Small intestine (tissue), 7 donors: ENCODE data around the gene ZNF32. TPM values are rescaled to one million over a fixed set of nuclear protein-coding genes. Genes with fewer than 3 reads are reported as not detected.

ENCODE experiments used
- DNase-seq, 2 donors: peaks; one replicate each; pipeline versions ENCODE4 v3.0.0 to v3.0.0-alpha.2; 2013
- FAIRE-seq: peaks from 2 replicates; lab custom pipeline; 2012; peaks lifted over from hg19 to GRCh38; lab: Jason Lieb, UNC
- H3K27ac ChIP-seq, 3 donors: one replicate each; pipeline ENCODE4 v1.5.1; 2013; ENCODE audit warnings: low read length in 2 of 3, mild to moderate bottlenecking in 2 of 3, control low read depth in 1 of 3, inconsistent platforms in 1 of 3, low read depth in 1 of 3, moderate library complexity in 1 of 3
- H3K27me3 ChIP-seq, 3 donors: one replicate each; pipeline ENCODE4 v1.6.1; 2013; ENCODE audit warnings: low read length in 3 of 3, inconsistent platforms in 1 of 3; ENCODE audit not compliant: control insufficient read depth in 3 of 3, insufficient read depth in 3 of 3
- H3K36me3 ChIP-seq, 3 donors: one replicate each; pipeline ENCODE4 v1.6.1; 2013; ENCODE audit warnings: low read length in 3 of 3, inconsistent platforms in 1 of 3, low read depth in 1 of 3, mild to moderate bottlenecking in 1 of 3, moderate library complexity in 1 of 3; ENCODE audit not compliant: control insufficient read depth in 3 of 3, insufficient read depth in 2 of 3
- H3K4me1 ChIP-seq, 3 donors: one replicate each; pipeline ENCODE4 v1.6.1; 2013; ENCODE audit warnings: low read length in 2 of 3, inconsistent platforms in 1 of 3, low read depth in 1 of 3, mild to moderate bottlenecking in 1 of 3, moderate library complexity in 1 of 3; ENCODE audit not compliant: control insufficient read depth in 3 of 3, insufficient read depth in 2 of 3
- H3K4me3 ChIP-seq, 3 donors: one replicate each; pipeline ENCODE4 v1.5.1; 2013; ENCODE audit warnings: low read length in 3 of 3, control low read depth in 1 of 3, inconsistent platforms in 1 of 3, low read depth in 1 of 3, mild to moderate bottlenecking in 1 of 3, moderate library complexity in 1 of 3
- H3K9me3 ChIP-seq, 2 donors: one replicate each; pipeline ENCODE4 v1.6.1; 2013; ENCODE audit warnings: low read depth in 1 of 2, low read length in 1 of 2; ENCODE audit not compliant: control insufficient read depth in 2 of 2, insufficient read depth in 1 of 2
- WGBS, 3 donors: extraction: QIAGEN DNeasy Blood & Tissue Kit; methylation state at CpG; one replicate each; pipeline ENCODE4 v1.1.7; 2013; 5-methylcytosine and 5-hydroxymethylcytosine counted together
- polyA plus RNA-seq, 4 donors: library from polyadenylated mRNA; stranded (reverse) in 3 of 4; unstranded in 1 of 4; fragments of 200-250 nt in 3 of 4; fragments of 120-200 nt in 1 of 4; gene quantifications; one replicate each; pipeline versions ENCODE4 v1.2.1 to v1.2.3, GENCODE V29; 2013
- donor health status: healthy with polysubstance abuse.
- donor health status: control.
- donor health status: control.
- donor health status: Bipolar disorder and iron deficiency.
- donor health status: healthy.

Gene ZNF32
- polyA plus RNA-seq, 4 donors, result 23.5 to 31.1 (median 29.0) TPM

- no peak for DNase-seq
- peaks cover 0 to 7% (median 2%) of the 10 kb centered on the region in 3 donors for H3K4me1 ChIP-seq
- FAIRE-seq, result no peak
- no peak overlapping the region for H3K27ac ChIP-seq
- H3K9me3 ChIP-seq, result no peaks in the 10 kb centered on the region
- H3K36me3 ChIP-seq, result no peaks in the 10 kb centered on the region
- H3K4me3 ChIP-seq, result no peak overlapping the region
- H3K27me3 ChIP-seq, result peaks cover 0 to 21% (median 0%) of the 10 kb centered on the region in 3 donors
- 61 to 78% (median 66%) methylated on average over 10 of the region's 10 CpGs for WGBS, 3 donors
These were observed 43.6 kb upstream of the ZNF32 start for GRCh38 chr10:43692051-43692825.

DNA sequence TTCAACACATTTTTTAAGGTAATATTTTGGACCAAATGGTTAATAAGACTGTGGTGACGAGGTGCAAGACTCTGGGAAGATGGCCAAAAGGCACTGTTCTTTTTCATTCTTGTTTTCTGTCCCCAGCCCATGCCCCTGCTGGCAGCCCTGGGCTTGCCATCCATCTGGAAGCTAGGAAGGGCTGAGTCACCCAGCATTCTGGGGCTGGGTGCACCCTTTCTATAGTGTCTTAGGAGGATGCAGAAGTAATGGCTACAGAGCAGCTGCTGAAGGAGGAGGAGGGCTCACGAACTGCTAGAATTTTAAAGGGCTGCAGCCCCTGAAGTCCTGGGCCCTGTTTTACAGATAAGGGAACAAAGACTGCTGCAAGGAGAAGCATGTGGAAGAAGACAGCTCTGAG lies 42.8 kb upstream of the ZNF32 start:
- WGBS, 3 donors, result 63 to 68% (median 67%) methylated on average over 2 of the region's 2 CpGs
- H3K36me3 ChIP-seq, result no peaks in the 10 kb centered on the region
- no peak overlapping the region for H3K4me3 ChIP-seq
- H3K27me3 ChIP-seq, result peaks cover 0 to 21% (median 0%) of the 10 kb centered on the region in 3 donors
- H3K27ac ChIP-seq, result no peak overlapping the region
- no peak for DNase-seq
- H3K4me1 ChIP-seq, result peaks cover 0 to 7% (median 2%) of the 10 kb centered on the region in 3 donors
- FAIRE-seq, result no peak
- no peaks in the 10 kb centered on the region for H3K9me3 ChIP-seq

DNA sequence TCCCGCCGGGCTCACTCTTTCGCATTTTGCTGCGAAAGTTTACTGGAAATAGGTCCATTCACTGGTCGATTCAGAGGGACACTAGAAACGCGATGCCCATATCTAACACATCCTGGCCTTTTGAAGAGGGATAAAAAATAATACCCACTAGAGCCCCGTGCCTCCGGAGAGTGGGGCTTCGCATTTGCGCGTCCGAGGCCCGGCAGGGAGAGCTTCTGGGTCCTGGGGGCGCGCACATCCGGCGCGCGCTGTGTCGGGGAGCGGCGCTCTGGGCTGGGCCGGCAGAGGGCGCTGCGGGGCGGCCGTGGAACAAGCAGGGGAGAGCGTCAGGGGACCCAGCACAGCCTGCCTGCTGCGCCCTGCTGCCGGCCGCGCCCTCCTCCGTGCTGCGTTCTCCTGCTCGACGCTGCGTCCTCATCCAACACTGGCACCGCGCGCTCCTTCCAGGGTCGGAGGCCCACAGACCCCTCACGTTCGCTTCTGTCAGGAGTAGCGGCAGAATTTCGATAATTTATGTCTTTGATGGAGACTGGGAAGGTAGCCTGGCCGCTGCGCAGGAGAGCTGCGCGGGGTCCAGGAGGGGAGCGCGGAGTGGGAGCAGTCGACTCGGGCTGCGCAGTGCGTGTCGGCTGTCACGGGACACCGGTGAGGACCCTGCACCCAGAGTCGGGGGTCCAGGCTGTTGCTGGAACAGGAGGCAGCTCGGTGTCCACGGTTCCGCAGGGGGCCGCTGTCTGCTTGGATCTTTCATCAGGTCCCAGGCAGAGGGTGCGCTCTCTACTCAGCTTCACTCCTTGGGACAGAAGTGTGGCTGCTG lies 41.5 kb upstream of the ZNF32 start:
- WGBS, 3 donors, result 1 to 4% (median 2%) methylated on average over 60 to 65 of the region's 65 CpGs
- Histone ChIP-seq H3K27me3 (peaks cover 0 to 21% (median 0%) of the 10 kb centered on the region in 3 donors), H3K9me3 (no peaks in the 10 kb centered on the region), H3K36me3 (no peaks in the 10 kb centered on the region), H3K4me1 (peaks cover 0 to 7% (median 2%) of the 10 kb centered on the region in 3 donors), H3K4me3 (peak overlapping the region; percentile 26 to 70 (median 47)), H3K27ac (peak overlapping the region in 2 of 3 donors; percentile 17 to 80)
- DNase-seq (peak; percentile 75 to 94), FAIRE-seq (no peak)

GRCh38 chr10:43689618-43689954 lies 40.9 kb upstream of the ZNF32 start:
- DNase-seq, result peak in 1 of 2 donors; percentile 53
- no peak for FAIRE-seq
- Histone ChIP-seq H3K36me3 (no peaks in the 10 kb centered on the region), H3K4me1 (peaks cover 0 to 7% (median 2%) of the 10 kb centered on the region in 3 donors), H3K9me3 (no peaks in the 10 kb centered on the region), H3K27ac (peak overlapping the region in 2 of 3 donors; percentile 17 to 80), H3K27me3 (peaks cover 0 to 21% (median 0%) of the 10 kb centered on the region in 3 donors), H3K4me3 (peak overlapping the region; percentile 26 to 70 (median 47))
- 0 to 2% (median 1%) methylated on average over 24 to 25 of the region's 25 CpGs for WGBS, 3 donors

DNA sequence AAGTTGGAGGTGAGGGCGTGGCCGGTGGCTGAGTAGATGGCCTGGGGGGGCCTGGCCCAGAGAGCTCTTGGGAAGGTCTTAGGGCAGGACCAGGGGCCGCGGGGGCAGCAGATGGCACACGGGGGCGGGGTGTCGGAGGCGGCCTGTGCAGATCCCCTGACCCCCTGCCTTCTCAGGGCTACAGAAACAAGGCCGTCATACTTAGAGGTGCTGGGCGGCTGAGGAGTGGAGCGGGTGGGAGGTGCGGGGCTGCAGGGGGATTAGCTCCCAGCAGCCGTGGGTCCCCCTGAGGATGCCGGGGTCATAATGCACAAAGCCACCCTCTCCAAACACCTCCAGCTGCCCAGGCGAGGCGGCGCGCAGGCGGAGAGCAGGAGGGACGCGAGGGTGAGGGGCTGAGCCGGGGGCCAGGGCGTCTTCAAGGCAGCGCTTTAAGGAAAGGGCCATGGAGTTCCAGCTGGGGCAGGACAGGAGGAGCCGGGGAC lies 40.4 kb upstream of the ZNF32 start:
- no peak overlapping the region for H3K27ac ChIP-seq
- H3K4me1 ChIP-seq, result peaks cover 0 to 7% (median 2%) of the 10 kb centered on the region in 3 donors
- peak overlapping the region in 2 of 3 donors; percentile 47 to 70 for H3K4me3 ChIP-seq
- H3K27me3 ChIP-seq, result peaks cover 0 to 21% (median 0%) of the 10 kb centered on the region in 3 donors
- WGBS, 3 donors, result 41 to 70% (median 48%) methylated on average over 24 to 25 of the region's 25 CpGs
- no peaks in the 10 kb centered on the region for H3K9me3 ChIP-seq
- FAIRE-seq, result no peak
- no peak for DNase-seq
- no peaks in the 10 kb centered on the region for H3K36me3 ChIP-seq

GRCh38 chr10:43688348-43688892 lies 39.7 kb upstream of the ZNF32 start:
- H3K36me3 ChIP-seq, result no peaks in the 10 kb centered on the region
- H3K9me3 ChIP-seq, result no peaks in the 10 kb centered on the region
- FAIRE-seq (no peak), DNase-seq (no peak)
- no peak overlapping the region for H3K4me3 ChIP-seq
- H3K4me1 ChIP-seq, result peaks cover 0 to 7% (median 2%) of the 10 kb centered on the region in 3 donors
- H3K27me3 ChIP-seq, result peaks cover 0 to 22% (median 0%) of the 10 kb centered on the region in 3 donors
- WGBS, 3 donors, result 66 to 89% (median 73%) methylated on average over 16 of the region's 16 CpGs
- H3K27ac ChIP-seq, result no peak overlapping the region

GRCh38 chr10:43687373-43687772 lies 38.7 kb upstream of the ZNF32 start:
- 84 to 89% (median 89%) methylated on average over 7 of the region's 7 CpGs for WGBS, 3 donors
- Histone ChIP-seq H3K4me3 (no peak overlapping the region), H3K9me3 (no peaks in the 10 kb centered on the region), H3K36me3 (no peaks in the 10 kb centered on the region), H3K27ac (no peak overlapping the region), H3K27me3 (peaks cover 0 to 25% (median 0%) of the 10 kb centered on the region in 3 donors), H3K4me1 (peaks cover 0 to 7% (median 2%) of the 10 kb centered on the region in 3 donors)
- DNase-seq, result no peak
- no peak for FAIRE-seq

GRCh38 chr10:43686414-43686813 lies 37.7 kb upstream of the ZNF32 start:
- Histone ChIP-seq H3K4me1 (peaks cover 0 to 7% (median 2%) of the 10 kb centered on the region in 3 donors), H3K27ac (no peak overlapping the region), H3K9me3 (no peaks in the 10 kb centered on the region), H3K4me3 (no peak overlapping the region), H3K36me3 (no peaks in the 10 kb centered on the region), H3K27me3 (peaks cover 0 to 17% (median 0%) of the 10 kb centered on the region in 3 donors)
- 69 to 76% (median 72%) methylated on average over 6 of the region's 6 CpGs for WGBS, 3 donors
- FAIRE-seq (no peak), DNase-seq (no peak)
